Stimulated activated CD4-positive, alpha-beta T cell treated with anti-CD3 and anti-CD28 coated beads, Interleukin-1b, Interleukin-23, amount 100 ng/mL, for 1 hour (primary cell): ENCODE results near the gene MRPL17.

Experiments
- DNase-seq, 2 donors: peaks; one replicate each; pipeline ENCODE4 v3.0.0-alpha.2; 2020; ENCODE audit warnings: low read depth in 2 of 2

Gene MRPL17

GRCh38 chr11:6654281-6655019, 28.7 kb downstream of the MRPL17 start:
- no peak for DNase-seq

GRCh38 chr11:6653656-6654055, 29.5 kb downstream of the MRPL17 start:
- DNase-seq = no peak

- DNase-seq = no peak
Observed at GRCh38 chr11:6653097-6653496, 30.0 kb downstream of the MRPL17 start.

- DNase-seq = no peak
Observed at GRCh38 chr11:6652182-6652581, 31.0 kb downstream of the MRPL17 start.

GRCh38 chr11:6650980-6651379, 32.2 kb downstream of the MRPL17 start:
- DNase-seq = no peak

GRCh38 chr11:6650104-6650503, 33.0 kb downstream of the MRPL17 start:
- DNase-seq = no peak

- DNase-seq = no peak
Observed at GRCh38 chr11:6648501-6648900, 34.6 kb downstream of the MRPL17 start.

GRCh38 chr11:6647836-6648235, 35.3 kb downstream of the MRPL17 start:
- DNase-seq = no peak

GRCh38 chr11:6646918-6647679, 36.0 kb downstream of the MRPL17 start:
- DNase-seq = no peak

GRCh38 chr11:6646576-6646917, 36.6 kb downstream of the MRPL17 start:
- no peak for DNase-seq

GRCh38 chr11:6646071-6646470, 37.1 kb downstream of the MRPL17 start:
- no peak for DNase-seq

GRCh38 chr11:6642957-6643356, 40.2 kb downstream of the MRPL17 start:
- DNase-seq = no peak

GRCh38 chr11:6640985-6641701, 42.0 kb downstream of the MRPL17 start:
- no peak for DNase-seq

GRCh38 chr11:6640036-6640984, 42.8 kb downstream of the MRPL17 start:
- DNase-seq = no peak

GRCh38 chr11:6638429-6638828, 44.7 kb downstream of the MRPL17 start:
- no peak for DNase-seq

GRCh38 chr11:6637871-6638270, 45.3 kb downstream of the MRPL17 start:
- DNase-seq = no peak

- no peak for DNase-seq
Observed at GRCh38 chr11:6636480-6636879, 46.7 kb downstream of the MRPL17 start.

- DNase-seq = no peak
Observed at GRCh38 chr11:6635082-6635932, 47.8 kb downstream of the MRPL17 start.

- no peak for DNase-seq
Observed at GRCh38 chr11:6634534-6634933, 48.6 kb downstream of the MRPL17 start.
